ENCODE data around the gene DAD1.
"Not testable (repeated sequence)": the region's sequence is repeated elsewhere in the genome, so short reads cannot be mapped to it uniquely, and the experiment has no call there.

DAD1 gene

GRCh38 chr14:22567437-22567836 is 21.6 kb downstream of the DAD1 start:
- DNase-seq (ENCODE audit: low spot score), result no peak

- no peak for DNase-seq (ENCODE audit: low spot score)
Measured at GRCh38 chr14:22566845-22567244, 22.2 kb downstream of the DAD1 start.

GRCh38 chr14:22566266-22566665 is 22.8 kb downstream of the DAD1 start:
- not testable (repeated sequence) for DNase-seq (ENCODE audit: low spot score)

DNA sequence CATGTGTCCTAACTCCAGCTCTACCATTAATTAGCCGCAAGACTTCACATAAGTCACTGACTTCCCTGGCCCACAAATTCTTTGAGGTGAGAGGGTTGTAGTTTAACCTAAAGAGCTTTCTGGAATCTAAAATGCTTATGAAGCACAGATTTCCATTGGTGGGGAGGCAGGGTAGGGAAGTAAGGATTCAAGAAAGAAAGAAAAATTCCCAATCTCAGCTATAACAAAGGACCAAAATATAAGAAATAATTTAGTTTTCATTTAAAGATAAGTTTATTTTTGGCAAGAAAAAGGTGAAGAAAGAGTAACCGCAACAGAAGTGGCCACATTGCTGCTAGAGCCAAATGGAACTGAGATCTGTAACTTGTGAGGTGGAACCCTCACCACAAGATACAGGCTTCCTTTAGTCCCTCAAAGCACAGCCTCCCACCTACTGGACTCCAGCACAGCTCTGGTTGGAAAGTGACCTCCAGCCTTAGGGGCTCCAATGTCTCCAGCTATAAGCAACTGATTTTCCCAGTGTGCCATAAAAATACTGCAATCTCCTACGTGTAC is 23.6 kb downstream of the DAD1 start:
- DNase-seq (ENCODE audit: low spot score), result no peak

- no peak for DNase-seq (ENCODE audit: low spot score)
Measured at GRCh38 chr14:22564463-22564862, 24.6 kb downstream of the DAD1 start.

- DNase-seq (ENCODE audit: low spot score), result no peak
Measured at GRCh38 chr14:22563987-22564386, 25.0 kb downstream of the DAD1 start.

GRCh38 chr14:22561661-22562579 is 27.1 kb downstream of the DAD1 start:
- DNase-seq (ENCODE audit: low spot score), result no peak

DNA sequence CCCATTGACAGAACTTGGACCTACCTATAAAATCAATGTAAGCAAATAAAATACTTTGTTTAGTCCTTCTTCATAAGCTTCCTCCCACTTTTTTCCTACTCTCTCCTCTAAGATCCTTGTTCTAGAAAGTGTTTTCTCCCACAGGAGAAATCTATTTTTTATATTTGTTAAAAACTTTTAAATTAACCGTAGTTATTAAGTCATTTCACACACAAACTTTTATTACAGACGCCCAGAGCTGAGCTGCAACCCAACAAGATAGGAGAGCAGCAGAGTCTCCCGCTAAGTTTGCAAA is 27.7 kb downstream of the DAD1 start:
- DNase-seq (ENCODE audit: low spot score), result no peak

DNA sequence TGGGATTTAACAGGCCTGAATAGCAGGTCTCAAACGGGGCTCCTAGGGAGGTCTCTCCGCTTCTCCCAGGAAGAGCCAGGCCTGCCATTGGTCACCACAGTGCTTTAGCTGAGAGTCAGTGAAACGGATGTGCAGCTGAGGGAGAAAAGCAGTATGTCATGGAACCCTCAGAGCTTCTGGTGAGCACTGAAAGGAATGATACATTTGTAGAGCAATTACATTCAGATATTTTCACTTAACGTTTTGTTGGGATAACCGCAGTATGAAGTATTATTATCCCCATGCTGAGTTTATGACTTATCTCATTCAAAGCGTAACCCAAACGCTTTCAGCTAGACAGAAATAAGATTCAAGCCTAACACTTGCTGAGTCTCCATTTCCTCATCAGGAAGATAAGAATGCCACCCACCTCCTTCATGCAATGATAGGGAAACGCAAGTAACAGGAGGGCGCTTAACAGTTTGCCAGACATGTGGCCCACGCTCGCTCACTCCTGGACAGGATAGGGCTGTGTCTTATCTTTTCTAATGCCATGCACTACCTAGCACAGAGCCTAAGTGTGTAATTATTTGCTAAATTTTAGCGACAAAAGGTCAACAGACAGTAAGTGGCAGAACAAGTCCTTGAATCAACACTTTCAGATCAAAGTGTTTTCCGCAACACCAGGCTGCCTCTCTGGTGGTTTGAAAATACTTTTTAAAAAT is 28.2 kb downstream of the DAD1 start:
- no peak for DNase-seq (ENCODE audit: low spot score)

GRCh38 chr14:22559041-22559440 is 30.0 kb downstream of the DAD1 start:
- no peak for DNase-seq (ENCODE audit: low spot score)

DNA sequence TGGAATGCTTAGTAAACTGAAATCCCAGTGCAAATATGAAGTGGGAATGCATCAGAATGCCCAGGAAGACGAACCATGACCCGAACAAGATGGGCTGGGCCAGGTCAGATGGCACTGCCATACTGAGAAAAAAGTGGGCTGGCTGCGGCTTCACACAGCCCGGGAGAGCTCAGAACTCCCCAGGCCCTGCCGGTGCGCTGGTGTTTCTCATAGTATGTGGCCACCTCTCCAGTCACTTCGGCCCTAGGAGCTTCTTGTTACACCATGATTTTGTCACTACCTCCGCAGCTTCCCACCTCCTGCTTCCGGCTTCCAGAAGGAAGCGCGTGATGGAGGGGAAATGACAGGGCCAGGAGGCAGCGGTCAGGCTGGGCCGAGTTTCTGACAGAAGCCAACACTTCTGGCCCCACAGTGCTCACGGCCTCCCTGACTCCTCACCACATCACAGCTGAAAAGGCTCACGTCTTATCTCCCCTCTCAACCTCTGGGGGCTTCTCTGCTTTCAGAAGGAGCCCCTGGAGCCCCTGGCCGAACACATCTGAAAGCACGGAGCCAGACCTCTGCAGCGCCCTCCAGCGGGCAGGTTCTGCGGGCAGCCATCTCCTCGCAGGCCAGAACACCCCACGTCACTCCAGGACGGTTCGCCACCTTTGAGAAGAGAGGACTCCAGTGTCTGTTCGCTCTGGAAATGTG is 30.7 kb downstream of the DAD1 start:
- no peak for DNase-seq (ENCODE audit: low spot score)

GRCh38 chr14:22557846-22558220 is 31.2 kb downstream of the DAD1 start:
- no peak for DNase-seq (ENCODE audit: low spot score)

DNA sequence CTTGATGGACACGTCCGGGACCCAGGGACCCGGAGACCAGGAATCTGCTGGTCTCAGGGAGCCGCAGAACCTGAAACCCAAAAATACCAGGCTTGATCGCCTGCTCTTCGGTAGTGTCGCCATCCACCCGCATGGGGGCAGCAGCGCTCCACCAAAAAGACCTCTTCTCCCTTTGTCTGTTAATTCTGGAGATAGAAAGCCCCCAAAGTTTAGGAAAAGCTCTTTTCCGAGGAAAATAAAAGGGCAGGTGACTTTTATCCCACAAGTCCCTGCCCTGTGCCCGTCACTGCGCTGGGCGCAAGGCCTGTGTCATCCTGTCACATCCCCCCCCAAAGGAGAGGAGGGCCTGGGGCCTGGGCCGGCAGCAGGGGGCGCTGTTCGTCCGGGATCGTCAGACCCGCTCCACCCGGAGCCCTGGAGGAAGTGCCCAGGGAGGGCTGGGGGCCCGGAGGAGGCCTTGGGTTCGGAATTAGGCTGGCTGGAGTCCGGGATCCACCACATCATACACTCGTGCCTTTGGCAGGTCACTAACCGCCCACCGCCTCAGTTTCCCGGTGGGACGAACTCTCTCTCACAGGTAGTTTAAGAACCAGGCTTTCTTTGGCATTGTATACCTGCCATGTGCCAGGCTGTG is 31.9 kb downstream of the DAD1 start:
- peak; percentile 85 for DNase-seq (ENCODE audit: low spot score)

DNA sequence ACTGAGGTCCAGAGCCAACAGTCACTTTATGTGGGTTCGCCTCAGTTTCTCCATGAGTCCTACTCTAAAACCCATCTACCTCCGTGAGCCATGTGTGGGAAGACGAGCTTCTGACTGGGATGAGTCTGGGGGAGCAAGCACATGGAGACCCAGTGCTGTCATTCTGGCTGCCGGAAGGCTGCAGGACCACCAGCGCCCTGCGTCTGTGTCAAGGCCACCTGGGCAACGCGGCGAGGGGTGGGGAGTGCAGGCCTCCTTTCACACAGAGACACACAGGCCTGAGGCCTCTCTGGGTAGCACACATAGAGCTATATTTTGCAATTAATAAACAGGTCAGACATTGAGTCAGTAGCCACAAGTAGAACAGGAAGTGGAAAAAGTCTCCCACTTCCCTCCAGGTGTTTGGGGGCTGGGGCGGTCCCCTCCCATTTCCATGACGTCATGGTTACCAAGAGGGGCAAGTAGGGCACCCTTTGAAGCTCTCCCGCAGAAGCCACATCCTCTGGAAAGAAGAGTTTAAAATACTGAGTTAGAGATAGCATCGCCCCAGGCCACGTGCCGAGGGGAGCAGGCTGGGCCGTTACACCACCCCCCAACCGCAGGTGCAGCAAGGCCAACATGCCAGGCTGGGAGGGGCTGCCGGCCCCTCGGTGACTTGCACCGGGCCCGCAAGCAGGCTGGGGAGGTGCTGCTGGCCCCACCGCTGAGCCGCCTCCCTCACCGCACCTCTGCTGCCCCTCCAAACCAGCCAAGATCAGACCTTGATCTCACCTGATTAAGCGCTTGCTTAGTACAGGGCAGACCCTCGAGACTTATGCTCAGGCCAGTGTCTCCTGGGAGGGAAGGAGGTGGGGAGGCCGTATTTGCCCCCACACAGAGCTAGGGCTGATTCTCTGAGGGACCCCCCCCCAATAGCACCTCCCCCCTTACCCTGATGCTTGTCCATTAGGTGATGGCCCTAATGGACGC is 32.7 kb downstream of the DAD1 start:
- no peak for DNase-seq (ENCODE audit: low spot score)

DNA sequence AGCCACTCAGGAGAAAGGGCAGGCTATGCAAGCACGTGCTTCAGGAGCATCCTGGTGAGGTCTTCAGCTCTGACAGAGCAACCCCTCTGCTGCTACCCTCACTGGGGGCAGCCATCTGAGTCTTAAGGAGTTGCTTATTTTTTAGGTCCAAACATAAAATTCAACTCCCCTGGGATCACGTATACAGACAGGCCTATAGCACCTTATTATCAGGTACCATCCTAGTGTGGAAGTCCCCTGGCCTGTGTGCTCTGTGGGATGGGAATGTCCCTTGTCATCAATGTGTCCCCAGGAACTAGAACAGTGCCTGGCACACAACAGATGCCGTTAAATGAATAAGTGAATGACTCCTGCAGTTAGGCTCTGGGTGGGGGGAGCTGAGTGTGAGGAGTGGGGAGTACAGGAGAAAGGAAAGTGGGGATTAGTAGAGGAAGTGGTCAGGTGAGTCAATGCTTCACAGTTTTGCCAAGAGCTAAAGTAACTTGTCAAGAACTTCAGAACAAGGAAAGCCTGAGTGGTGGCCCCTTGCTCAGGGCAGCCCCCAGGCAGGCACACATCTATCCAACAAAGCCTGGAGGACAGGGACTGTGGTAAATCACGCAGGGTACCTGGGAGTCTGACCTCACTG is 33.5 kb downstream of the DAD1 start:
- DNase-seq (ENCODE audit: low spot score), result no peak

DNA sequence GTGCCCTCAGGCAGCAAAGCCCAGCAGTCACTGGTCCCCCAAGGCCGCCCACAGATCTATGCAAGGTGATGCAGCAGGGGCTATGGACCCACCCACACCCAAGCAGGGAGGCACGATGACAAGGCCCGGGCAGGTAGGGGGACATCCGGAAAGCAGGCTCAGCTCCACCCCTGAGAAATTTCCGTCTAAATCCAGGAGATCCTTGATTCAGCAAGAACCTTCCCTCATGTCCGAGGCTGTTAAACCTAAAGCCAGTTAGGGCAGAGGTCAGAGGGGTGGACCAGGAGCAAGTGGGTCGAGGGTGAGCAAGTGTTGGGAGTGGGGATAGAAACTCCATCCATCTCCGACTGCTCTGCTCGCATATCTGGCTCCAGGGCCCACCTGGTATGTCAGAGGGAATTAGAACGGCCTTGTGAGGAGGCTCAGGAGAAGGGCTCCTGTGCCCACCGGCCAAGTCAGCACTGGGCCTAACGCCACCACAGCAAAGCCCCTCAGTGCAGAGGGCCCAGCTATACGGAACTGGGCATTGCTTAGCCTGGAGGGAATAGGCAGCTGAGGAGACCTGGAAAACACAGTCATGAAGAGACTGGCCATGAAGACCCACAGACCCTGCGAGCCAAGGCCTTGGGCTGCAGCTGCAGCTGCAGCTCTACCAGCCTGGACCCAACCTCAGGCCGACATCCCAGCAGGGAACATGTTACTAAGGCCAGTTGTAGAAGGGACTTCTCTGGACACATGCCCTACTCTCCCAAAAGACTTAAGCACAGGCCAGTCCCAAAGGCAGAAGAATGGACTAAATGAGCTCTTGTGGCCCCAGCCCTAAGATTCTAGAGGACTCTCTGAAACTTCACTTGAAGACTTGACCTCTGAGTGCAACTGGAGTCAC is 34.3 kb downstream of the DAD1 start:
- DNase-seq (ENCODE audit: low spot score), result no peak

GRCh38 chr14:22553861-22554497 is 35.0 kb downstream of the DAD1 start:
- DNase-seq (ENCODE audit: low spot score), result not testable (repeated sequence)

- no peak for DNase-seq (ENCODE audit: low spot score)
Measured at GRCh38 chr14:22553445-22553844, 35.6 kb downstream of the DAD1 start.

- DNase-seq (ENCODE audit: low spot score), result no peak
Measured at GRCh38 chr14:22552827-22553076, 36.3 kb downstream of the DAD1 start.
